ENCODE results near the gene LHPP.

Gene LHPP

GRCh38 chr10:124558339-124559321 lies 97.0 kb downstream of the LHPP start:
- H4K20me1 ChIP-seq (ENCODE audit: insufficient read depth, low read length): no peaks in the 10 kb centered on the region
- no peak overlapping the region for H2AFZ ChIP-seq (ENCODE audit: low read length)
- no peak overlapping the region for H3K4me2 ChIP-seq (ENCODE audit: low read length)
- no peak for TF ChIP-seq EZH2 (IDR thresholded peaks at IDR 0.05; ENCODE audit: borderline replicate concordance, low read length)
- no peak for TF ChIP-seq CTCF (IDR thresholded peaks at IDR 0.05; ENCODE audit: low read length)
- no peak overlapping the region for H3K4me3 ChIP-seq (ENCODE audit: low read depth, low read length, poor library complexity, severe bottlenecking)
- no peaks in the 10 kb centered on the region; the same call in 1 of the 2 replicates for H3K36me3 ChIP-seq (ENCODE audit: insufficient read depth, low read length)
- no peaks in the 10 kb centered on the region; the same call in 1 of the 2 replicates for H3K27me3 ChIP-seq (ENCODE audit: insufficient read depth, low read length)
- peaks cover 8% of the 10 kb centered on the region for H3K4me1 ChIP-seq (ENCODE audit: insufficient read depth, low read length, severe bottlenecking)
- H3K9me2 ChIP-seq (ENCODE audit: low read depth, low read length): no peaks in the 10 kb centered on the region
- H3K9me3 ChIP-seq (ENCODE audit: low read length): no peaks in the 10 kb centered on the region
- no peaks in the 10 kb centered on the region for H3K79me2 ChIP-seq (ENCODE audit: insufficient read depth, low read length)
- H3K9ac ChIP-seq (ENCODE audit: low read length): no peak overlapping the region
- no peaks in the 10 kb centered on the region for H3F3A ChIP-seq (ENCODE audit: insufficient read depth, low read length)
- no peak overlapping the region for H3K27ac ChIP-seq (ENCODE audit: low read depth, low read length, poor library complexity, severe bottlenecking)

GRCh38 chr10:124559372-124560132 lies 97.9 kb downstream of the LHPP start:
- Histone ChIP-seq H3K36me3 (ENCODE audit: insufficient read depth, low read length) (no peaks in the 10 kb centered on the region; the same call in 1 of the 2 replicates), H3K4me1 (ENCODE audit: insufficient read depth, low read length, severe bottlenecking) (peaks cover 8% of the 10 kb centered on the region), H3K27ac (ENCODE audit: low read depth, low read length, poor library complexity, severe bottlenecking) (no peak overlapping the region), H4K20me1 (ENCODE audit: insufficient read depth, low read length) (no peaks in the 10 kb centered on the region), H3K9ac (ENCODE audit: low read length) (no peak overlapping the region), H3K4me2 (ENCODE audit: low read length) (no peak overlapping the region), H2AFZ (ENCODE audit: low read length) (no peak overlapping the region), H3K9me2 (ENCODE audit: low read depth, low read length) (no peaks in the 10 kb centered on the region), H3K27me3 (ENCODE audit: insufficient read depth, low read length) (no peaks in the 10 kb centered on the region; the same call in 1 of the 2 replicates), H3F3A (ENCODE audit: insufficient read depth, low read length) (no peaks in the 10 kb centered on the region), H3K9me3 (ENCODE audit: low read length) (no peaks in the 10 kb centered on the region), H3K4me3 (ENCODE audit: low read depth, low read length, poor library complexity, severe bottlenecking) (no peak overlapping the region), H3K79me2 (ENCODE audit: insufficient read depth, low read length) (no peaks in the 10 kb centered on the region)
- TF ChIP-seq CTCF (IDR thresholded peaks at IDR 0.05; ENCODE audit: low read length) (no peak), EZH2 (IDR thresholded peaks at IDR 0.05; ENCODE audit: borderline replicate concordance, low read length) (no peak)

- H3K9ac ChIP-seq (ENCODE audit: low read length): no peak overlapping the region
- H3K4me2 ChIP-seq (ENCODE audit: low read length): no peak overlapping the region
- H3K4me3 ChIP-seq (ENCODE audit: low read depth, low read length, poor library complexity, severe bottlenecking): no peak overlapping the region
- no peak for TF ChIP-seq CTCF (IDR thresholded peaks at IDR 0.05; ENCODE audit: low read length)
- TF ChIP-seq EZH2 (IDR thresholded peaks at IDR 0.05; ENCODE audit: borderline replicate concordance, low read length): no peak
- no peaks in the 10 kb centered on the region for H3K9me3 ChIP-seq (ENCODE audit: low read length)
- H2AFZ ChIP-seq (ENCODE audit: low read length): no peak overlapping the region
- H3K79me2 ChIP-seq (ENCODE audit: insufficient read depth, low read length): no peaks in the 10 kb centered on the region
- no peak overlapping the region for H3K27ac ChIP-seq (ENCODE audit: low read depth, low read length, poor library complexity, severe bottlenecking)
- H3K27me3 ChIP-seq (ENCODE audit: insufficient read depth, low read length): no peaks in the 10 kb centered on the region; the same call in 1 of the 2 replicates
- H3K9me2 ChIP-seq (ENCODE audit: low read depth, low read length): no peaks in the 10 kb centered on the region
- no peaks in the 10 kb centered on the region; the same call in 1 of the 2 replicates for H3K36me3 ChIP-seq (ENCODE audit: insufficient read depth, low read length)
- peaks cover 18% of the 10 kb centered on the region for H3K4me1 ChIP-seq (ENCODE audit: insufficient read depth, low read length, severe bottlenecking)
- no peaks in the 10 kb centered on the region for H4K20me1 ChIP-seq (ENCODE audit: insufficient read depth, low read length)
- no peaks in the 10 kb centered on the region for H3F3A ChIP-seq (ENCODE audit: insufficient read depth, low read length)
Measured at GRCh38 chr10:124560377-124561105, 98.9 kb downstream of the LHPP start.
